ENCODE results near the gene ZNF274.

The ZNF274 gene

GRCh38 chr19:58166708-58167280, 16.1 kb upstream of the ZNF274 start:
- TF ChIP-seq TCF12 (IDR thresholded peaks at IDR 0.05; ENCODE audit: low read depth): no peak
- TF ChIP-seq RAD21 (IDR thresholded peaks at IDR 0.05; ENCODE audit: low read depth): no peak
- no peak for TF ChIP-seq TEAD4 (IDR thresholded peaks at IDR 0.05)
- no peak for TF ChIP-seq USF1 (IDR thresholded peaks at IDR 0.05)
- no peak for TF ChIP-seq ZBTB7A (IDR thresholded peaks at IDR 0.05; ENCODE audit: low read depth)
- TF ChIP-seq EP300 (IDR thresholded peaks at IDR 0.05; ENCODE audit: borderline replicate concordance): no peak
- TF ChIP-seq NFIC (IDR thresholded peaks at IDR 0.05): no peak
- TF ChIP-seq MAX (IDR thresholded peaks at IDR 0.05): no peak
- no peak for TF ChIP-seq REST (IDR thresholded peaks at IDR 0.05; ENCODE audit: low read depth)
- TF ChIP-seq CREB1 (IDR thresholded peaks at IDR 0.05; ENCODE audit: low read depth): no peak
- no peak for TF ChIP-seq FOXM1 (IDR thresholded peaks at IDR 0.05; ENCODE audit: borderline replicate concordance, low read depth)
- no peak for TF ChIP-seq YY1 (IDR thresholded peaks at IDR 0.05; ENCODE audit: low read depth)
- TF ChIP-seq EGR1 (IDR thresholded peaks at IDR 0.05): no peak

GRCh38 chr19:58170860-58171259, 12.0 kb upstream of the ZNF274 start:
- TF ChIP-seq NFIC (IDR thresholded peaks at IDR 0.05) (no peak), YY1 (IDR thresholded peaks at IDR 0.05; ENCODE audit: low read depth) (no peak), REST (IDR thresholded peaks at IDR 0.05; ENCODE audit: low read depth) (no peak), CREB1 (IDR thresholded peaks at IDR 0.05; ENCODE audit: low read depth) (no peak), EGR1 (IDR thresholded peaks at IDR 0.05) (no peak), CEBPB (IDR thresholded peaks at IDR 0.05) (no peak), MAX (IDR thresholded peaks at IDR 0.05) (no peak), FOXM1 (IDR thresholded peaks at IDR 0.05; ENCODE audit: borderline replicate concordance, low read depth) (no peak), ZBTB7A (IDR thresholded peaks at IDR 0.05; ENCODE audit: low read depth) (no peak)

- TF ChIP-seq FOXM1 (IDR thresholded peaks at IDR 0.05; ENCODE audit: borderline replicate concordance, low read depth): no peak
- no peak for TF ChIP-seq USF1 (IDR thresholded peaks at IDR 0.05)
- no peak for TF ChIP-seq CREB1 (IDR thresholded peaks at IDR 0.05; ENCODE audit: low read depth)
- TF ChIP-seq ZBTB7A (IDR thresholded peaks at IDR 0.05; ENCODE audit: low read depth): no peak
- peak; percentile 46 for TF ChIP-seq RAD21 (IDR thresholded peaks at IDR 0.05; ENCODE audit: low read depth)
- TF ChIP-seq TAF1 (IDR thresholded peaks at IDR 0.05; ENCODE audit: low read depth): no peak
Measured at GRCh38 chr19:58181902-58182576, 822 bp upstream of the ZNF274 start.

GRCh38 chr19:58182577-58182988, 278 bp upstream of the ZNF274 start:
- no peak for TF ChIP-seq CREB1 (IDR thresholded peaks at IDR 0.05; ENCODE audit: low read depth)
- no peak for TF ChIP-seq NFIC (IDR thresholded peaks at IDR 0.05)
- no peak for TF ChIP-seq FOXM1 (IDR thresholded peaks at IDR 0.05; ENCODE audit: borderline replicate concordance, low read depth)
- no peak for TF ChIP-seq EP300 (IDR thresholded peaks at IDR 0.05; ENCODE audit: borderline replicate concordance)
- no peak for TF ChIP-seq RAD21 (IDR thresholded peaks at IDR 0.05; ENCODE audit: low read depth)
- no peak for TF ChIP-seq EGR1 (IDR thresholded peaks at IDR 0.05)
- no peak for TF ChIP-seq MAX (IDR thresholded peaks at IDR 0.05)
- no peak for TF ChIP-seq TCF12 (IDR thresholded peaks at IDR 0.05; ENCODE audit: low read depth)
- no peak for TF ChIP-seq TEAD4 (IDR thresholded peaks at IDR 0.05)
- no peak for TF ChIP-seq CEBPB (IDR thresholded peaks at IDR 0.05)
- no peak for TF ChIP-seq USF1 (IDR thresholded peaks at IDR 0.05)
- no peak for TF ChIP-seq ZBTB7A (IDR thresholded peaks at IDR 0.05; ENCODE audit: low read depth)
- TF ChIP-seq TAF1 (IDR thresholded peaks at IDR 0.05; ENCODE audit: low read depth): no peak
- TF ChIP-seq REST (IDR thresholded peaks at IDR 0.05; ENCODE audit: low read depth): no peak
- no peak for TF ChIP-seq YY1 (IDR thresholded peaks at IDR 0.05; ENCODE audit: low read depth)

All from Ishikawa (cell line).